ENCODE measurements around the gene MAN2A2.

DNA sequence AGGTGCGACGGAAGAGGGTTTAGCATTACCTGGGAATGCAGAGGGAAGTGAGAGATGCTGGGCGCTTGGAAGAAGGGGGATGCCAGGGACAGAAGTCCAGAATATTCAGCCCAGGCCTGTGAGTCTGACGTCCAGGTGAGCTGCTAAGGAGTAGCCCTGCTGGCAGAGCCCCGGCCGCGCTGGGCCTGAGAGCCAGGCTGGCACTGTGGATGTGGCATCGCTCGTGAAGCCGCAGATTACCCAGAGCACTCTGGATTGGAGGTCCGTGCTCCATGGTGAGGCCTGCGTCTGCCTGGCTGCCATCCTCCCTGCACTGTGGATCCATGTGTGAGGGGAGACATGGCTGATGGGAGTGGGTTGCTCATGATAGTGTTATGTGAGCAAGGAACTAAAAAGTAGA, 14.5 kb downstream of the MAN2A2 start:
- TF ChIP-seq, protein P1, sequence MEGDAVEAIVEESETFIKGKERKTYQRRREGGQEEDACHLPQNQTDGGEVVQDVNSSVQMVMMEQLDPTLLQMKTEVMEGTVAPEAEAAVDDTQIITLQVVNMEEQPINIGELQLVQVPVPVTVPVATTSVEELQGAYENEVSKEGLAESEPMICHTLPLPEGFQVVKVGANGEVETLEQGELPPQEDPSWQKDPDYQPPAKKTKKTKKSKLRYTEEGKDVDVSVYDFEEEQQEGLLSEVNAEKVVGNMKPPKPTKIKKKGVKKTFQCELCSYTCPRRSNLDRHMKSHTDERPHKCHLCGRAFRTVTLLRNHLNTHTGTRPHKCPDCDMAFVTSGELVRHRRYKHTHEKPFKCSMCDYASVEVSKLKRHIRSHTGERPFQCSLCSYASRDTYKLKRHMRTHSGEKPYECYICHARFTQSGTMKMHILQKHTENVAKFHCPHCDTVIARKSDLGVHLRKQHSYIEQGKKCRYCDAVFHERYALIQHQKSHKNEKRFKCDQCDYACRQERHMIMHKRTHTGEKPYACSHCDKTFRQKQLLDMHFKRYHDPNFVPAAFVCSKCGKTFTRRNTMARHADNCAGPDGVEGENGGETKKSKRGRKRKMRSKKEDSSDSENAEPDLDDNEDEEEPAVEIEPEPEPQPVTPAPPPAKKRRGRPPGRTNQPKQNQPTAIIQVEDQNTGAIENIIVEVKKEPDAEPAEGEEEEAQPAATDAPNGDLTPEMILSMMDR (IDR thresholded peaks at IDR 0.05) = no peak
- TF ChIP-seq POLR2AphosphoS5 (IDR thresholded peaks at IDR 0.05) = no peak
